Pons (tissue), 1 donor: ENCODE data around the gene GYG2.
A peak's percentile ranks its signal among the peaks of the same experiment; 100 is the strongest.

Experiments
- DNase-seq: peaks from one replicate; pipeline ENCODE4 v3.0.0-alpha.2; 2016; ENCODE audit warnings: low spot score

GYG2 gene

DNA sequence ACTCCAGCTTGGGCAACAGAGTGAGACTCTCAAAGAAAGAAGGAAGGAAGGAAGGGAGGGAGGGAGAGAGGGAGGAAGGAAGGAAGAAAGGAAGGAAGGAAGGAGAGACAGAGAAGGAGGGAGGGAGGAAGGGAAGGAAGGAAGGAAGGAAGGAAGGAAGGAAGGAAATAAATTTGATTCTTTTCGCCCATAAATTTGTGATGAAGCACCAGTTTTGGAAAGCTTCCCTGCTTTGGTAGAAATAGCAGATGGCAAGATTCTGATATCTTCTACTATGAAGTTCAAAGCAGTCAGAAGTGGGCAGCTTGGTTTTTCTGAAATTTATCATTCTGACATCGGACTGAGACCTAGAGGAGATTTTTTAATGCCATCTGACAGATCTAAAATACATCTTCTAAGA is 11.7 kb upstream of the GYG2 start:
- DNase-seq: no peak

DNA sequence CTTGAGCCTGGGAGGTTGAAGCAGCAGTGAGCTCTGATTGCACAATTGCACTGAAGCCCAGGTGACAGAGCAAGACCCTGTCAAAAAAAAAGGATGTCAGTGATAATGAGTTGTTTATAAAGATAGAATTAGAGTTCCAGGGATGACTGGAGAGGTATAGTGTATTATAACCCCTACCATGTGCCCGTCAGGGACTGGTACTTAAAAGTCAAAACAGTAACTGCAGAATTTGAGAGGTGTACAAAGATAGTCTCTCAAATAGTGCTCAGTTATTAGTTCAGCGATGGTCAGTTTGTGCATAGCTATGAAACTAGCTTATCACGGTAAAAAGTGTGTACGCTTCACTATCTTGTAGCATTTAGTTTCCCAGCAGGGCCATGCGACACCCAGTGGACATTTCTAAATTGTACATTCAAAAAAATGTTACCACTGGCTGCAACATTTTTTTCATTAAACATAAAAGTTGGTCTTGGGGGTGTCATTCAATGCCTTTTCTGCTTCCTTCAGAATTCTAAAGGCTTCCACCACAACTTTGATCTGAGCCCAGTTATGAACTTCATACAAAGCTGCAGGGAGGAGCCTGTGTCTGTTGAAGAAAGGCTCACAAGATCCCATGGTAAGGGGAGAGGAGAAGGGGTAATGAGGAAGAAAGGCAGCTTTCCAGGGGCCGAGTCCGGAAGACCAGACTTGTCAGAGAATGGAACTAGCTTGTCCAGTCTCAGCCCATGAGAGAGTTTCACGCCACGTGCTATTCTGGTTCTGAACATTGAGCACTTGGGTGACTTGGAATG is 9.2 kb upstream of the GYG2 start:
- no peak for DNase-seq

DNA sequence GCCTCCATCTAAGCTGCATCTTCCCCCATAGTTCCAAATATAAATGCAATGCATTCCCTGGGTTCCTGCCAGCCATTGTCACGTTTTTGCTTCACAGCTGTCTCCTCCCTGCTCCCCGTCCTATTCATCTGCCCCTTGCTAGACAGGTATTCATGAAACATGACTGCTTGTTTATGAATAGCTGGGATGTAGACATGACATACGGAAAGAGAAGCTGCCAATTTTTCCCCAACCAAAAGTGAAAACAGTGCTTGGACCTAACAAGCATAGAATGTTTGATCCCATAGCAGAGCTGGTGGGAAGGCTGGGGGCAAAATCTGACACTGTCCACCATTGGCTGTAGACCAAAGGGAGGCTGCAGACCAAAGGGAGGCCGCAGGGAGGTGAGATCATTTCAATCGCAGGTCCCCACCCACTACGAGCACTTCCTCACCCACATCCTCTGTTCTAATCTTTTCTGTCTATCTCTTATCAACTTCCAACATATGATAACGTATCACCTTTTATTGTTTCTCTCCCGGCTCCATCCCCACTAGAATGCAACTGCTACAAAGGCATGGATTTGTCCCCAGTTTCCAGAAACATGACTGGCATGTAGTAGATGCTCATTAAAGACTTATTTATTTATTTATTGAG is 8.5 kb upstream of the GYG2 start:
- DNase-seq: no peak

GRCh38 chrX:2823795-2824386 is 4.8 kb upstream of the GYG2 start:
- peak; percentile 3 for DNase-seq

DNA sequence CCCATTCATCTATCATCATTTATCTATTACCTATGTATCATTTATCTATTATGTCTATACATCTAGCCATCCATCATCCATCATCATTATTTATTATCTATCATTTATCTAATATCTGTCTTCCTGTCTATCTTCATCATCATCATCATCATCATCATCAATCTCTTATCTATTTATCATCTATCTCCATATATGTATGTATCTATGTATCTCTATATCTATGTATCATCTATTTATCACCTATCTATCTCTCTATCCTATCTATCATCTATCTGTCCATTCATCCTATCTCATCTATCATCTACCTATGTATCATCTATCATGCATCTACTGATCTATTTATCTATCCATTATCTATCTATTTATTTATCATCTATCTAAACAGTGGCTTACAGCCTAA is 3.8 kb upstream of the GYG2 start:
- no peak for DNase-seq

DNA sequence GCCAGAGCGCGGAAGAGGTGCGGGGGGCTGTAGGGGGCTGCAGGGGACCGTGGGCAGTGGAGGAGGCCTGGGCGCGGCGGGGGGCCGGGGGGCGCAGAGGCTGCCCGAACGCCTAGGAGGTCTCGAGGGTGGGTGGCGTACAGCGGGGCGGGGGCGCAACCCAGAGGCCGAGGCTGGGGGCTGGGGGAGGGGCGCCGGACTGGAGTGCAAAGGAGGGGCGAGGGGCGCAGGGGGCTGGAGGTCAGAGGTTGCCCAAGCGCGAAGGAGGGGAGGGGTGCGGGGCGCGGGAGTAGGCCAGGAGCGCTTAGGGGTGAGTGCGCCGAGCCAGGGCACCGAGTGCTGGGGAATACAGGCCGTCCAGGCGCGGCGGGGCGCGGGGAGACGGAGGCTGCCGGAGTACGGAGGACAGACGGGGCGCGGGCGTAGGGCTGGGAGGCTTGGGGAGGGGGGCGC is 255 bp downstream of the GYG2 start:
- no peak for DNase-seq

DNA sequence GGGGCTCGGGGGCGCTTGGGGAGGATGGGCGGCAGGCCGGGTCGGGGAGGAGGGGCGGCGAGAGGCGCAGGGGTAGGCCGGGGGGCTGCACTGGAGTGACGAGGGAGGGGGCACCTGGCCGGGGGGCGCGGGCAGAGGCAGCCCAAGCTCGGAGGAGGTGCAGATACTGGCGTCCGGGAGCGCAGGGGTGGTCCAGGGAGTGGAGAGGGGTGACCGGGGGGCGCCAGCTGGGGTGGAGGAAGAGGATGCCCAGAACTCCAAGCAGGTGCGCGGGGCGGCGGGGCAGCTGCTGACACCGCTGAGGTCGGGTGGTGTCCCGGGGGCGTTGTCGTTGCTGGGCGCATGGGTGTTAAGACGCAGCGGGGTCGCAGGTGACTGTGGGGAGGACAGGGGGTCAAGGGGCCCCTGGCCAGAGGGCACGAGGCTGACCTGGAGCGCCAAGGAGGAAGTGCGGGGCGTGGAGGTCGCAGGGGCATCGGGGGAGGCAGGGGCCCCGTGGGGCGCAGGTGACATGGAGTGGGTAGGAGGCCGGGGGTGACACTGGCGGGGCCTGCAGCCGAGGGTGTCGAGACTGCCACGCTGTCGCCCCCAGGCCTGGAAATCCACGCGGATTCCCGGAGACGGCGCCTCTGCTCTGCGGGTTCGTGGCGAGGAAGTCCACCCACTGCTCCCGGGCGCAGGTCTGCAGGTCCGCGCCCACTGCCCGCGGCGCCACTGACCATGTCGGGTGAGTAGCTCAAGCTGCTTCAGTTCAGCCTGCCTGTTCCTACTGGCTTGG is 928 bp downstream of the GYG2 start:
- DNase-seq: no peak

- no peak for DNase-seq
These were observed 2.9 kb downstream of the GYG2 start for GRCh38 chrX:2831471-2832228.

- no peak for DNase-seq
These were observed 9.2 kb downstream of the GYG2 start for GRCh38 chrX:2837961-2838360.

- no peak for DNase-seq
These were observed 12.2 kb downstream of the GYG2 start for GRCh38 chrX:2840961-2841360.

DNA sequence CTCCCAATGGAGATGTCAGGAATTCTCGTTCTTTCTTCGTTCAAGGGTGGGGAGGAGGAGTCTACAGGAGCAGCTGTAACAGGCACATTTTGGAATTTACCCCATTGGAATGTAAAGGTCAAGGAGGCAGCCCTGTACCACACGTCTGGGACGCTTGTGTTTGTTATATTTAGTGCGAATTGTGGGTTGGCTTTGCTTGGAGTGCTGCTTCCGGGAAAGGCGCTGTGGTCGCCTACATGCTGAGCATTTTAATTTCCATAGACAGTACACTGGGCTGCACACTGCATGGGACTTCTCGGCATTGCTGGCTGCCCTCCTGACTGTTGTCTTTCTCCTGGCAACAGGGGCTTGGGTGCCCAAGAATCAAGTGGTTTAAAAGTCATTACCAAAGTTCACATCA is 12.8 kb downstream of the GYG2 start:
- DNase-seq: no peak

- DNase-seq: no peak
These were observed 18.3 kb downstream of the GYG2 start for GRCh38 chrX:2846992-2847391.

GRCh38 chrX:2848871-2849301 is 20.2 kb downstream of the GYG2 start:
- no peak for DNase-seq

DNA sequence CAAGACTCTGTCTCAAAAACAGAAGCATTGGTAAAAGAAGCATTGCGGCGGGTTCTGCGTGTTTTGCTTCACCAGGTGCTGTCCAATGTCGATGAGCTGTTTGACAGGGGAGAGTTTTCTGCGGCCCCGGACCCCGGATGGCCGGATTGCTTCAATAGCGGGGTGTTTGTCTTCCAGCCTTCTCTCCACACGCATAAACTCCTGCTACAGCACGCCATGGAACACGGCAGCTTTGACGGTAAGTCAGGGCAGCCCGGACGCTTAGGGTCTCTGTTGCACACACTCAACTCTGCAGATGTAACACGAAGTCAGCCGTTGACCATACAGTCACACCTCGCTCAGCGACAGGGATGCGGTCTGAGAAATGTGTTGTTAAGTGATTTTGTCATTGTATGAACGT is 26.2 kb downstream of the GYG2 start:
- DNase-seq: no peak

GRCh38 chrX:2855761-2856160 is 27.0 kb downstream of the GYG2 start:
- DNase-seq: no peak

- no peak for DNase-seq
These were observed 28.8 kb downstream of the GYG2 start for GRCh38 chrX:2857566-2857965.

DNA sequence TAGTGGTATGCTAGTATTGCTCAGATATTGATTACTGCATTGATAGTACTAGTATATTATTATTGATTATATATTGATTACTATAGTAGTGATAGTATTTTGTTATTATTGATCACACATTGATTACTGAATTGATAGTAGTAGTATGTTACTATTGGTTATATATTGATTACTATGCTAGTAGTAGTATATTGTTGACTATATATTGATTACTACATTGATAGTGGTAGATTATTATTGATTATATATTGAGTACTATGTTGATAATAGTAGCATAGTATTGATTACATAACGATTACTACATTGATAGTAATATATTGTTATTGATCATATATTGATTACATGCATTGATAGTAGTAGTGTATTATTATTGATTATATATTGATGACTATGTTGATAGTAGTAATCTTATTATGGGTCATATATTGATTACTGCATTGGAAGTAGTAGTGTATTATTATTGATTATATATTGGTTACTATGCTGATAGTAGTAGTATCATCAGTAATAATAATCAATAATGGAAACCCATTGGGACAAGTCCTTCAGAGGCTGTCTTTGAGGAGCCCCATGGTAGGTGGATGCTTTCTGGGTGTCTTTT is 30.6 kb downstream of the GYG2 start:
- DNase-seq: no peak

- no peak for DNase-seq
These were observed 33.7 kb downstream of the GYG2 start for GRCh38 chrX:2862404-2862803.

GRCh38 chrX:2863646-2864045 is 34.9 kb downstream of the GYG2 start:
- DNase-seq: no peak

DNA sequence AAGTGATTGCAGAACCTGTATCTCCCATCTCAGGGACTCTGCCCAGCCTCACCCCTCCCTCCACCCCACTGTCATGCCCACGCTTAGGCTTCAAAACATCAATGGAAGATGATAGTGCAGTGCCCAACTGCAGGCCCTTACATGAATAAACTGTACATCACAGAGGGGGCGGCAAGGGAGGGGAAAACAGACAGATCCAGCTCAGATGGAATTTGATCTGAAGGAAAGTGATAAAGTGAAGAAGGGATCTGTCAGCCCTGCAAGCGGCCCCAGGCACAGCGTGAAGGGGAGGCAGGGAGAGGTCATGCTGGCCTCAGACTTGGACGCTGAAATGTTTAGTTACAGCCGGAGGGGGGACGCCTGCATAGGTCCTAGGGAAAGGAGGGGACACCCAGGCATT is 38.5 kb downstream of the GYG2 start:
- DNase-seq: no peak

GRCh38 chrX:2870650-2871049 is 41.9 kb downstream of the GYG2 start:
- no peak for DNase-seq
